ENCODE results near the gene RPS21. TPM values are rescaled to one million over a fixed set of nuclear protein-coding genes. Genes with fewer than 3 reads are reported as not detected.

The RPS21 gene
- total RNA-seq, 2 donors from 2014 or later: 1,506 to 4,377 TPM

DNA sequence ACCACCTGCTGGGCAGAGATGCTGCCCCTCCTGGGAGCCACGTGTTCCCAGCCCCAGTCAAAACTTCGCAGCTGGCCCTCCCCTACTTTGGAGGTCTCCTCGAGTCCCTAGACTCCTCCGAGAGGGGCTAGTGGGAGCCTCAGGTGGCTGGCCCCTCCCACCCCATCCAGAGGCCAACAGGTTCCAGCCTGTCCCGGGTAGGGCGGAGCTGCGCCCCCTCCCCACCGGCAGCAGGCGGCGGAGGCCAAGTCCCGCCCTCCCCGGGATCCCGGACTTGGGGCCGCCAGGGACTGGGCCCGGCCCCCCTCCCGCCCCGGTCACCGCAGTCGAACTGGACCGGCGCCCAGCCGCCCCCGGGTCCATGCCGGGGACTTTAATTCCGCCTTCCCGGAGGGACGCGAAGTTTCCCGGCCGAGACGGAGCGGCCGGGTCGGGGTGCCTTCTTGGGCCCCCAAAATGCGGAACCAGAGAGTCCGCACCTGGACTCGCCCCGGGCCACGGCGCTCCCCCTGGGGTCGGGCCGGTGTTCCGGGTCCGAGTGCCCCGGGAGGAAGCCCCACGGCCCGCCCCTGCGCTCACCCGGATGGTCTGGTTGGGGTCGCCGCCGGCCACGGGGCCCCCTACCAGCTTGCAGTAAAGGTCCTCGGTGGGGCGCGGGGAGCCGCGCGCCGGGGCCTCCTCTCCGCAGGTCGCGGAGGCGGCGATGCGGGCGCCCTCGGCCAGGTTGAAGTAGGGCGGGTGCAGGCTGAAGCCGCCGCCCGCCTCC, 20.4 kb upstream of the RPS21 start:
- no peaks in the 10 kb centered on the region for H3K27me3 ChIP-seq (replicated peaks; ENCODE audit: insufficient read depth)
- TF ChIP-seq POLR2AphosphoS5 (IDR thresholded peaks at IDR 0.05): peak; percentile 40
- peak; percentile 7 for TF ChIP-seq POLR2A (IDR thresholded peaks at IDR 0.05)
- TF ChIP-seq, protein P1, sequence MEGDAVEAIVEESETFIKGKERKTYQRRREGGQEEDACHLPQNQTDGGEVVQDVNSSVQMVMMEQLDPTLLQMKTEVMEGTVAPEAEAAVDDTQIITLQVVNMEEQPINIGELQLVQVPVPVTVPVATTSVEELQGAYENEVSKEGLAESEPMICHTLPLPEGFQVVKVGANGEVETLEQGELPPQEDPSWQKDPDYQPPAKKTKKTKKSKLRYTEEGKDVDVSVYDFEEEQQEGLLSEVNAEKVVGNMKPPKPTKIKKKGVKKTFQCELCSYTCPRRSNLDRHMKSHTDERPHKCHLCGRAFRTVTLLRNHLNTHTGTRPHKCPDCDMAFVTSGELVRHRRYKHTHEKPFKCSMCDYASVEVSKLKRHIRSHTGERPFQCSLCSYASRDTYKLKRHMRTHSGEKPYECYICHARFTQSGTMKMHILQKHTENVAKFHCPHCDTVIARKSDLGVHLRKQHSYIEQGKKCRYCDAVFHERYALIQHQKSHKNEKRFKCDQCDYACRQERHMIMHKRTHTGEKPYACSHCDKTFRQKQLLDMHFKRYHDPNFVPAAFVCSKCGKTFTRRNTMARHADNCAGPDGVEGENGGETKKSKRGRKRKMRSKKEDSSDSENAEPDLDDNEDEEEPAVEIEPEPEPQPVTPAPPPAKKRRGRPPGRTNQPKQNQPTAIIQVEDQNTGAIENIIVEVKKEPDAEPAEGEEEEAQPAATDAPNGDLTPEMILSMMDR (IDR thresholded peaks at IDR 0.05): no peak
- H3K36me3 ChIP-seq: no peaks in the 10 kb centered on the region
- under 1% methylated on average over 49 of the region's 72 CpGs for WGBS
- peaks cover 41% of the 10 kb centered on the region for H3K4me1 ChIP-seq (replicated peaks)
- peak overlapping the region; percentile 88 to 89 for H3K4me3 ChIP-seq
- DNase-seq (ENCODE audit: low spot score): peak; percentile 73
- no peaks in the 10 kb centered on the region for H3K9me3 ChIP-seq
- intact Hi-C loops (cut with DNase I): no loop called here
- H3K27ac ChIP-seq: peak overlapping the region; percentile 91 to 92

DNA sequence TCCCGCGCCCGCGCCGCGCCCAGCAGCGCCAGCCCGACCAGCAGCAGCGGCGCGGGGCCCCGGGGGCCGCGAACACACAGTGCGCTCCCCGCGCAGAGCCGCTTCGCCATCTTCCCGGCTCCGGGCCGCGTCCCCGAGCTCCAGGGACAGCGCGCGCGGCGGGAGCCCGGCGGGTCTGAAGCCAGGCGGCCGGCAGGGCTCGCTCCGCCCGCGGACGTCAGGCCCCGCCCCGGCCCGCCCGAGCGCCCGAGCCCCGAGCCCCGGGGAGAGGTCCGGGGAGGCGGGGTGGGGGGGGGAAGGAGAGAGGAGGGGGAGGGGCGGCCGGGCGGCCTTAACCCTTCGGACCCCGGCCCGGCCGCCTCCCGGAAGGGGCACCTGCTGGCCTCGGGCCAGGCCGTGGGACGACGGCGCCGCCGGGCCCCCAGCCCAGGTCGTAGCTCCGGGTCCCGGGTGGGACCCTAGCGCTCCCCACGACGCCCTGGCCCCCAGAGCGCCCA, 19.7 kb upstream of the RPS21 start, which contains the start of gene LAMA5:
Gene LAMA5, minus strand, starts transcription at position 177 of the 497 bp plus-strand sequence. Its CDS starts 67 bp downstream, at position 110.
- Histone ChIP-seq H3K4me1 (replicated peaks) (peaks cover 41% of the 10 kb centered on the region), H3K27ac (peak within 1 kb of the TSS; percentile 91 to 92), H3K4me3 (peak within 1 kb of the TSS; percentile 88 to 89), H3K9me3 (no peaks in the 10 kb centered on the region), H3K36me3 (no peaks in the 10 kb centered on the region), H3K27me3 (replicated peaks; ENCODE audit: insufficient read depth) (no peaks in the 10 kb centered on the region)
- WGBS: 0% methylated on average over 12 of the region's 70 CpGs
- intact Hi-C loops (cut with DNase I): no loop called here
- TF ChIP-seq, protein P1 (IDR thresholded peaks at IDR 0.05): no peak
- TF ChIP-seq POLR2AphosphoS5 (IDR thresholded peaks at IDR 0.05) (no peak), POLR2A (IDR thresholded peaks at IDR 0.05) (peak; percentile 69)
- no peak for DNase-seq (ENCODE audit: low spot score)

DNA sequence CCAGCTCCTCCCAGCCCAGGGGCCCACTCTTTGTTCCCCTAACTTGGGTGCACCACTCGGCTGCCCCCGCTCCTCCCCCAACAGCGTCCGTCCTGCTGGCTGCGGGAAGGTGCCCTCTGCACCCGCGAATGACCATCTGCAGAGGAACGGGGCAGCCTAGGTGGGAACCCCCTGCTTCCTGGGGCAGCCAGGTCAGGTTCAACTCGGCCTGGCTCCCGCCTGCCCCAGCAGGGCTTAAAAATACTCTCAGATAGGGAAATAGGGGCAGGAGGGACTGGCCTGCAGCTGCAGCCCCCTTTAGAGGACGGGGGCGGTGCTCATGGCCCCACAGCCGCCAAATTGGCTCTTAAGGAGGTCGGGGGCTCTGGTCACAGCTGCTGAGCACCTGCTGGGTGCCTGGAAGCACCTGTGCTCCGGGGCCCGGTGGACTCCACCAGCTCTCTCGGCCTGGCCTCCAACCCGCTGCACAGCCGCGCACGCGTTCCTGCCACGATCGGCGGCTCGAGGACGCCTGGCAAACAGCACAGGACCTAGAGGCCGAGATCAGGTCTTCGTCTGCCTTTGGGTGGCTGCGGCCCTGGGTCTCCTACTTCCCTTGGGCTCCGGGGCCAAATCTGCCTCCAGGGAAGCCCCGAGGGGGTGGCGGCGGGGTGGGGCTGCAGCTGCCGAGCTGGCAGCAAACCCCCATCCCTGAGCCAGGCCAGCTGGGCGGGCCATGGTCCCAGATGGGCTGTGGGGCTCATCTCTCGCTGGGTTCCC, 19.1 kb upstream of the RPS21 start:
- intact Hi-C loops (cut with DNase I): no loop called here
- WGBS: 13% methylated on average over 37 of the region's 37 CpGs
- TF ChIP-seq POLR2AphosphoS5 (IDR thresholded peaks at IDR 0.05) (no peak), POLR2A (IDR thresholded peaks at IDR 0.05) (no peak)
- TF ChIP-seq, protein P1 (IDR thresholded peaks at IDR 0.05): no peak
- Histone ChIP-seq H3K4me1 (replicated peaks) (peaks cover 41% of the 10 kb centered on the region), H3K27me3 (replicated peaks; ENCODE audit: insufficient read depth) (no peaks in the 10 kb centered on the region), H3K4me3 (peak overlapping the region; percentile 88 to 89), H3K36me3 (no peaks in the 10 kb centered on the region), H3K9me3 (no peaks in the 10 kb centered on the region), H3K27ac (peak overlapping the region; percentile 91 to 92)
- no peak for DNase-seq (ENCODE audit: low spot score)

DNA sequence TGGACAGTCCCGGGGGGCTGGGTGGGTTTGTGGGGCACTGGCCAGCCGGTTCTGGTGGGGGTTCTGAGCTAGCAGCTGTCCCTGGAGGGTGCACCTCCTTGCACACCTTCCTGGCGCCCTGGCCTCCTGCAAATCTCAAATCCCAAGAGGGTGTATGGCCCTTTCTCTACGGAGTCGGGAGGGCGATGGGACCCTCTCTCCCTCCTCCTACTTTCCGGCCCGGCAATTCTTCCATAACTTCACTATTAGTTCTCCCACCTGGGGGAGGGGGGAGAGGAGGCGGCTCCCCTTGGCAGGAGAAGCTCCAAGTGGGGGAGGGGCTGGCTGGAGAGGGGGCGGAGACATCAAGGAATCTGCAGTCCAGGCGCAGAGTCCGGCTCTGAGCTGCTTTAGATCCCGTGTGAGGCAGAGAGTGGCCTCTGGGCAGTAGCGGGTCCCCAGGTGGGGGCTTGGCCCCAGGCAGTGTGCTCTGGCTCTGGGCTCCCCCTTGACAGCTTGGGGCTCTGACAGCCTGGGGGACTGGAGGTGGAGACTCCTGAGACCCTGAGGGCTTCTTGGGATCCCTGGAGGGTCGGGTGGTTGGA, 18.4 kb upstream of the RPS21 start:
- DNase-seq (ENCODE audit: low spot score): no peak
- no peaks in the 10 kb centered on the region for H3K36me3 ChIP-seq
- H3K27me3 ChIP-seq (replicated peaks; ENCODE audit: insufficient read depth): no peaks in the 10 kb centered on the region
- no peak overlapping the region for H3K4me3 ChIP-seq
- no peaks in the 10 kb centered on the region for H3K9me3 ChIP-seq
- TF ChIP-seq, protein P1 (IDR thresholded peaks at IDR 0.05): no peak
- TF ChIP-seq POLR2AphosphoS5 (IDR thresholded peaks at IDR 0.05) (no peak), POLR2A (IDR thresholded peaks at IDR 0.05) (no peak)
- peak overlapping the region; percentile 91 to 92 for H3K27ac ChIP-seq
- intact Hi-C loops (cut with DNase I): no loop called here
- 8% methylated on average over 15 of the region's 15 CpGs for WGBS
- peaks cover 38% of the 10 kb centered on the region for H3K4me1 ChIP-seq (replicated peaks)
